Measurements from ENCODE around the gene TP53I11. TPM values are rescaled to one million over a fixed set of nuclear protein-coding genes. Genes with fewer than 3 reads are reported as not detected.

The TP53I11 gene
- total RNA-seq, 1 donor from 2014 or later = 96.8 TPM

DNA sequence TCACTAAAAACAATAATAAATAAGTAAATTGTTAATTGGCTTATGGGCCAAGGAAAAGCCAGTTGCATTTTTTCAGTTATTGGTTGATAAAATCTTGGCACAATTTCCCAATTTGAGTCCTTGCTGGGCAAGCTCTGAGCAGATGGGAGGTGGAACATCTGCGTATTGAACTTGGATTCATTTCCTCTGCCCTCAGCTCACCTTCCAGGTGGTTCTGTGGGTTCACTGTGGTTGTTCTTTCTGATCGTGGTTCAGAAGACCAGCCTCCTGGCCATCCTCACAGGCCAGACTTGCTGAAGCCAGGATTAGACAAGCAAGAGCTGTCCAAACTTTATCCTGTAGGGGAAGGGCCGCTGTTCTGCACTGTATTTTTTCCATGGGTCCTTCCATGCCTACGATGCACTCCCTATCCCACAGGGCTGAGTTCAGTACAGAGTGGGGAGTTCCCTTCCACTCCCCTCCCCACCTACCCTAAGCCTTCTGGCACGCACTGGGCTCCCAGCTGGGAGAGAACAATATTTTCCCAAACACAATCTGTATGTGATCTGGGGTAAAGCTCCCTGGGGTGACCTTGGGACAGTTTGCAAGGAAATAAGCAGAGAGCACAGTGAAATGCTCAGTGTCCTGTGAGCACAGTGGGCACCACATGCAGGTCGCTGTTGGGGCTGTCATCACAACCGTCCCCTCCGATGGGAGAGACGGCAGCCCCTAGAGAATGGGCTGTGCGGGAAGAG, 43.5 kb upstream of the TP53I11 start:
- Mint-ChIP-seq H3K9me3 (ENCODE audit: unreplicated experiment) (no peaks in the 10 kb centered on the region), H3K27ac (ENCODE audit: unreplicated experiment) (no peak overlapping the region)

DNA sequence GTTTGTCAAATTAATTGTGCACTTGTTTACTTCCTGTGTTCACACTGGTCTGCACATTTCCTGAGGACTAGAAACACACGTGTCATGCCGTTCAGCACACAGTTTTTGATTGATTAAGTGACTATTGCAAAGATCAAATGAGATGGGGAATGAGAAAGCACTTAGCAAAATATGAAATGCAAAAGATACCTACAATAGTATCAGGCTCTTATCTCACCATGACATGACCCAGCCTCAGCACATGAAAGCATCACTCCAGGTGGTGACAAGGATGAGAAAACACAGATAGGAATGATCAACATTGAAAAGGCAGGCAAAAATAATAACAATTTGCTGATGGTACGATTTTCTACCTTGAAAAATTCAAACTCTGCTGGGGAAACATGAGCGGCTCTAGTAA, 42.1 kb upstream of the TP53I11 start:
- H3K27ac Mint-ChIP-seq (ENCODE audit: unreplicated experiment) = no peak overlapping the region
- no peaks in the 10 kb centered on the region for H3K36me3 Mint-ChIP-seq (ENCODE audit: low read depth, unreplicated experiment)
- Histone ChIP-seq H2AFZ (ENCODE audit: low read depth, low read length) (no peak overlapping the region), H3K9ac (ENCODE audit: low read length) (no peak overlapping the region), H4K20me1 (ENCODE audit: insufficient read depth, low read length) (no peaks in the 10 kb centered on the region), H3K27ac (ENCODE audit: low read depth, low read length) (no peak overlapping the region), H3K9me3 (ENCODE audit: insufficient read depth, low read depth, low read length) (no peaks in the 10 kb centered on the region), H3K4me1 (ENCODE audit: insufficient read depth, low read length) (no peaks in the 10 kb centered on the region), H3K79me2 (ENCODE audit: insufficient read depth, low read length) (no peaks in the 10 kb centered on the region), H3K4me3 (ENCODE audit: insufficient read depth, low read depth, low read length) (no peak overlapping the region), H3K36me3 (ENCODE audit: insufficient read depth, low read length) (no peaks in the 10 kb centered on the region), H3K4me2 (ENCODE audit: low read length) (no peak overlapping the region), H3K27me3 (ENCODE audit: insufficient read depth, low read length) (peaks cover 36% of the 10 kb centered on the region)
- peaks cover 45% of the 10 kb centered on the region for H3K27me3 Mint-ChIP-seq (ENCODE audit: low read depth, unreplicated experiment)
- H3K9me3 Mint-ChIP-seq (ENCODE audit: unreplicated experiment) = no peaks in the 10 kb centered on the region
- H3K4me3 Mint-ChIP-seq (ENCODE audit: unreplicated experiment) = no peak overlapping the region
- H3K4me1 Mint-ChIP-seq (ENCODE audit: low read depth, unreplicated experiment) = peaks cover 4% of the 10 kb centered on the region
- no peak for DNase-seq (ENCODE audit: low read depth)
- TF ChIP-seq, protein P1, sequence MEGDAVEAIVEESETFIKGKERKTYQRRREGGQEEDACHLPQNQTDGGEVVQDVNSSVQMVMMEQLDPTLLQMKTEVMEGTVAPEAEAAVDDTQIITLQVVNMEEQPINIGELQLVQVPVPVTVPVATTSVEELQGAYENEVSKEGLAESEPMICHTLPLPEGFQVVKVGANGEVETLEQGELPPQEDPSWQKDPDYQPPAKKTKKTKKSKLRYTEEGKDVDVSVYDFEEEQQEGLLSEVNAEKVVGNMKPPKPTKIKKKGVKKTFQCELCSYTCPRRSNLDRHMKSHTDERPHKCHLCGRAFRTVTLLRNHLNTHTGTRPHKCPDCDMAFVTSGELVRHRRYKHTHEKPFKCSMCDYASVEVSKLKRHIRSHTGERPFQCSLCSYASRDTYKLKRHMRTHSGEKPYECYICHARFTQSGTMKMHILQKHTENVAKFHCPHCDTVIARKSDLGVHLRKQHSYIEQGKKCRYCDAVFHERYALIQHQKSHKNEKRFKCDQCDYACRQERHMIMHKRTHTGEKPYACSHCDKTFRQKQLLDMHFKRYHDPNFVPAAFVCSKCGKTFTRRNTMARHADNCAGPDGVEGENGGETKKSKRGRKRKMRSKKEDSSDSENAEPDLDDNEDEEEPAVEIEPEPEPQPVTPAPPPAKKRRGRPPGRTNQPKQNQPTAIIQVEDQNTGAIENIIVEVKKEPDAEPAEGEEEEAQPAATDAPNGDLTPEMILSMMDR (IDR thresholded peaks at IDR 0.05; ENCODE audit: insufficient read depth, low read depth, low read length) = no peak
- TF ChIP-seq EZH2 (IDR thresholded peaks at IDR 0.05; ENCODE audit: insufficient read depth, low read length) = no peak
- no peak for FAIRE-seq

More for the DNA sequence above, 43.5 kb upstream of the TP53I11 start:
- H3K27me3 Mint-ChIP-seq (ENCODE audit: low read depth, unreplicated experiment) = peaks cover 45% of the 10 kb centered on the region
- TF ChIP-seq, protein P1 (IDR thresholded peaks at IDR 0.05; ENCODE audit: insufficient read depth, low read depth, low read length) = no peak
- TF ChIP-seq EZH2 (IDR thresholded peaks at IDR 0.05; ENCODE audit: insufficient read depth, low read length) = no peak
- H3K27ac ChIP-seq (ENCODE audit: low read depth, low read length) = no peak overlapping the region
- no peak overlapping the region for H3K4me2 ChIP-seq (ENCODE audit: low read length)
- no peak overlapping the region for H2AFZ ChIP-seq (ENCODE audit: low read depth, low read length)
- H3K4me3 ChIP-seq (ENCODE audit: insufficient read depth, low read depth, low read length) = no peak overlapping the region
- H3K4me1 Mint-ChIP-seq (ENCODE audit: low read depth, unreplicated experiment) = peaks cover 4% of the 10 kb centered on the region
- no peaks in the 10 kb centered on the region for H3K36me3 Mint-ChIP-seq (ENCODE audit: low read depth, unreplicated experiment)
- H3K4me1 ChIP-seq (ENCODE audit: insufficient read depth, low read length) = no peaks in the 10 kb centered on the region
- FAIRE-seq = no peak
- no peaks in the 10 kb centered on the region for H3K36me3 ChIP-seq (ENCODE audit: insufficient read depth, low read length)
- no peak overlapping the region for H3K4me3 Mint-ChIP-seq (ENCODE audit: unreplicated experiment)
- no peak for DNase-seq (ENCODE audit: low read depth)
- H3K27me3 ChIP-seq (ENCODE audit: insufficient read depth, low read length) = peaks cover 27% of the 10 kb centered on the region
- no peaks in the 10 kb centered on the region for H3K79me2 ChIP-seq (ENCODE audit: insufficient read depth, low read length)
- no peak overlapping the region for H3K9ac ChIP-seq (ENCODE audit: low read length)
- no peaks in the 10 kb centered on the region for H3K9me3 ChIP-seq (ENCODE audit: insufficient read depth, low read depth, low read length)
- H4K20me1 ChIP-seq (ENCODE audit: insufficient read depth, low read length) = no peaks in the 10 kb centered on the region

DNA sequence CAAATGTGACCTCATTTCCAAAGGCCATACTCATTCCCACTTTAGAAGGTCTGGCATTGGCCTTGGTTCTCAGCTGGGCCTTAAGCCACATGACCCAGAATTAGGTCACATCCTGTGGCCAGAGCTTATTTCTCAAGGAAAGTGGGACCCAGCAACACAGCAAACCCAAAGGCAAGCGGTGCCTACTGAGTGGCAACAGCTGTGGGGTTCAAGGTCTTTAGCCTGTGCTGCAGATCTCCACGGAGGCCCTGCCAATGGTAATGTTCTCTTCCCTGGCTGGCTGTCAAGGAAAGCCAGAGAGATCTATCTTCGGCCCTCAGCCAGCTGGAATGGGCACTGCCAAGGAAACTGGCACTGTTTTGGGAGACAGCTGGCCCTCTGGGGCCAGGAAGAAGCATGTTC, 41.5 kb upstream of the TP53I11 start:
- H3K4me1 ChIP-seq (ENCODE audit: insufficient read depth, low read length) = no peaks in the 10 kb centered on the region
- Mint-ChIP-seq H3K9me3 (ENCODE audit: unreplicated experiment) (no peaks in the 10 kb centered on the region), H3K4me1 (ENCODE audit: low read depth, unreplicated experiment) (peaks cover 4% of the 10 kb centered on the region), H3K27ac (ENCODE audit: unreplicated experiment) (no peak overlapping the region), H3K4me3 (ENCODE audit: unreplicated experiment) (no peak overlapping the region), H3K36me3 (ENCODE audit: low read depth, unreplicated experiment) (no peaks in the 10 kb centered on the region), H3K27me3 (ENCODE audit: low read depth, unreplicated experiment) (peaks cover 45% of the 10 kb centered on the region)
- no peaks in the 10 kb centered on the region for H3K9me3 ChIP-seq (ENCODE audit: insufficient read depth, low read depth, low read length)
- H3K36me3 ChIP-seq (ENCODE audit: insufficient read depth, low read length) = no peaks in the 10 kb centered on the region
- TF ChIP-seq, protein P1 (IDR thresholded peaks at IDR 0.05; ENCODE audit: insufficient read depth, low read depth, low read length) = no peak
- TF ChIP-seq EZH2 (IDR thresholded peaks at IDR 0.05; ENCODE audit: insufficient read depth, low read length) = no peak
- peaks cover 34% of the 10 kb centered on the region for H3K27me3 ChIP-seq (ENCODE audit: insufficient read depth, low read length)
- H2AFZ ChIP-seq (ENCODE audit: low read depth, low read length) = no peak overlapping the region
- H3K27ac ChIP-seq (ENCODE audit: low read depth, low read length) = no peak overlapping the region
- DNase-seq (ENCODE audit: low read depth) (no peak), FAIRE-seq (no peak)
- H4K20me1 ChIP-seq (ENCODE audit: insufficient read depth, low read length) = no peaks in the 10 kb centered on the region
- no peaks in the 10 kb centered on the region for H3K79me2 ChIP-seq (ENCODE audit: insufficient read depth, low read length)
- H3K4me3 ChIP-seq (ENCODE audit: insufficient read depth, low read depth, low read length) = no peak overlapping the region
- H3K4me2 ChIP-seq (ENCODE audit: low read length) = no peak overlapping the region
- H3K9ac ChIP-seq (ENCODE audit: low read length) = no peak overlapping the region

Measured in astrocyte (in vitro differentiated cells and primary cell).